Stimulated activated CD4-positive, alpha-beta T cell treated with anti-CD3 and anti-CD28 coated beads, Interleukin-1b, Interleukin-23, amount 100 ng/mL, for 48 hours (primary cell): ENCODE data around the gene STT3B.

Experiments used
- DNase-seq: peaks from one replicate; pipeline ENCODE4 v3.0.0-alpha.2; 2020

Gene STT3B

GRCh38 chr3:31522152-31522551 is 10.6 kb upstream of the STT3B start:
- no peak for DNase-seq

GRCh38 chr3:31523543-31523942 is 9.2 kb upstream of the STT3B start:
- no peak for DNase-seq

GRCh38 chr3:31525532-31525931 is 7.2 kb upstream of the STT3B start:
- no peak for DNase-seq

- DNase-seq, result no peak
These were observed 3.3 kb upstream of the STT3B start for GRCh38 chr3:31529421-31529820.

- DNase-seq, result no peak
These were observed 2.4 kb upstream of the STT3B start for GRCh38 chr3:31530039-31530959.

GRCh38 chr3:31530960-31531335 is 1.8 kb upstream of the STT3B start:
- DNase-seq, result no peak

GRCh38 chr3:31531452-31531991 is 1.2 kb upstream of the STT3B start:
- no peak for DNase-seq

GRCh38 chr3:31531992-31532586 is 636 bp upstream of the STT3B start:
- peak; percentile 99 for DNase-seq

GRCh38 chr3:31533169-31534064 is 692 bp downstream of the STT3B start:
- peak; percentile 58 for DNase-seq

- no peak for DNase-seq
These were observed 1.3 kb downstream of the STT3B start for GRCh38 chr3:31534065-31534425.

- DNase-seq, result no peak
These were observed 3.8 kb downstream of the STT3B start for GRCh38 chr3:31536497-31536896.

GRCh38 chr3:31538801-31539200 is 6.1 kb downstream of the STT3B start:
- DNase-seq, result no peak

- DNase-seq, result no peak
These were observed 6.5 kb downstream of the STT3B start for GRCh38 chr3:31539275-31539674.

GRCh38 chr3:31541089-31541488 is 8.4 kb downstream of the STT3B start:
- DNase-seq, result no peak

- no peak for DNase-seq
These were observed 9.5 kb downstream of the STT3B start for GRCh38 chr3:31542246-31542645.

GRCh38 chr3:31543375-31543774 is 10.7 kb downstream of the STT3B start:
- no peak for DNase-seq

GRCh38 chr3:31544634-31545033 is 11.9 kb downstream of the STT3B start:
- no peak for DNase-seq

GRCh38 chr3:31546162-31546561 is 13.4 kb downstream of the STT3B start:
- no peak for DNase-seq

- DNase-seq, result no peak
These were observed 14.0 kb downstream of the STT3B start for GRCh38 chr3:31546725-31547124.

GRCh38 chr3:31550452-31551251 is 17.9 kb downstream of the STT3B start:
- DNase-seq, result no peak

- DNase-seq, result no peak
These were observed 18.9 kb downstream of the STT3B start for GRCh38 chr3:31551646-31552045.

- DNase-seq, result no peak
These were observed 19.4 kb downstream of the STT3B start for GRCh38 chr3:31552103-31552502.
